Measurements from ENCODE around the gene PAXIP1.
A peak's percentile ranks its signal among the peaks of the same experiment; 100 is the strongest.

The PAXIP1 gene

GRCh38 chr7:155001756-155002410 lies 1.0 kb downstream of the PAXIP1 start:
- DNase-seq, result no peak
- Histone ChIP-seq H2AK5ac (ENCODE audit: low read length) (no peak overlapping the region), H4K8ac (ENCODE audit: low read depth, low read length) (no peak overlapping the region), H3K4me1 (ENCODE audit: control insufficient read depth, low read depth, low read length) (peaks cover 9% of the 10 kb centered on the region), H3K18ac (ENCODE audit: low read length) (peak overlapping the region; percentile 78), H3K23ac (ENCODE audit: low read length) (peak overlapping the region; percentile 4), H3K79me2 (ENCODE audit: control insufficient read depth, insufficient read depth, low read length) (peaks cover 30% of the 10 kb centered on the region), H3K79me1 (ENCODE audit: low read length) (peaks cover 21% of the 10 kb centered on the region), H2BK15ac (replicated peaks; ENCODE audit: low read depth) (no peak overlapping the region), H3K4ac (ENCODE audit: low read depth, low read length) (peak overlapping the region; percentile 22), H2BK120ac (ENCODE audit: low read depth, low read length) (no peak overlapping the region), H3K4me2 (ENCODE audit: low read length) (peak overlapping the region; percentile 58), H2BK5ac (ENCODE audit: low read length) (no peak overlapping the region), H4K5ac (ENCODE audit: low read length) (no peak overlapping the region), H3K27ac (ENCODE audit: low read depth, low read length) (peak overlapping the region; percentile 64), H3K4me3 (ENCODE audit: low read length) (peak overlapping the region; percentile 57), H3K56ac (ENCODE audit: low read length) (peak overlapping the region; percentile 83), H3K27me3 (ENCODE audit: insufficient read depth, low read length, poor library complexity) (no peaks in the 10 kb centered on the region), H3K36me3 (ENCODE audit: control insufficient read depth, insufficient read depth, low read length) (no peaks in the 10 kb centered on the region), H3K9ac (ENCODE audit: low read length) (peak overlapping the region; percentile 78)
- WGBS (ENCODE audit: extremely low coverage, insufficient coverage, low lambda C conversion rate), result no CpG with 5 or more reads among the region's 24 CpGs

- no CpG with 5 or more reads among the region's 2 CpGs for WGBS (ENCODE audit: extremely low coverage, insufficient coverage, low lambda C conversion rate)
- H3K56ac ChIP-seq (ENCODE audit: low read length), result no peak overlapping the region
- no peak overlapping the region for H2BK5ac ChIP-seq (ENCODE audit: low read length)
- H2BK120ac ChIP-seq (ENCODE audit: low read depth, low read length), result no peak overlapping the region
- peaks cover 21% of the 10 kb centered on the region for H3K79me1 ChIP-seq (ENCODE audit: low read length)
- H3K79me2 ChIP-seq (ENCODE audit: control insufficient read depth, insufficient read depth, low read length), result peaks cover 30% of the 10 kb centered on the region
- peaks cover 11% of the 10 kb centered on the region for H3K4me1 ChIP-seq (ENCODE audit: control insufficient read depth, low read depth, low read length)
- no peaks in the 10 kb centered on the region for H3K27me3 ChIP-seq (ENCODE audit: insufficient read depth, low read length, poor library complexity)
- H3K23ac ChIP-seq (ENCODE audit: low read length), result no peak overlapping the region
- no peak overlapping the region for H3K4me3 ChIP-seq (ENCODE audit: low read length)
- no peak overlapping the region for H3K9ac ChIP-seq (ENCODE audit: low read length)
- H3K4ac ChIP-seq (ENCODE audit: low read depth, low read length), result no peak overlapping the region
- H3K4me2 ChIP-seq (ENCODE audit: low read length), result no peak overlapping the region
- H4K5ac ChIP-seq (ENCODE audit: low read length), result no peak overlapping the region
- no peak overlapping the region for H2AK5ac ChIP-seq (ENCODE audit: low read length)
- H3K36me3 ChIP-seq (ENCODE audit: control insufficient read depth, insufficient read depth, low read length), result no peaks in the 10 kb centered on the region
- no peak overlapping the region for H4K8ac ChIP-seq (ENCODE audit: low read depth, low read length)
- DNase-seq, result no peak
- no peak overlapping the region for H3K18ac ChIP-seq (ENCODE audit: low read length)
- H3K27ac ChIP-seq (ENCODE audit: low read depth, low read length), result no peak overlapping the region
- H2BK15ac ChIP-seq (replicated peaks; ENCODE audit: low read depth), result no peak overlapping the region
Observed at GRCh38 chr7:155000795-155001194, 2.1 kb downstream of the PAXIP1 start.

- no CpG with 5 or more reads among the region's 3 CpGs for WGBS (ENCODE audit: extremely low coverage, insufficient coverage, low lambda C conversion rate)
- Histone ChIP-seq H3K27ac (ENCODE audit: low read depth, low read length) (no peak overlapping the region), H3K18ac (ENCODE audit: low read length) (no peak overlapping the region), H3K36me3 (ENCODE audit: control insufficient read depth, insufficient read depth, low read length) (no peaks in the 10 kb centered on the region), H3K79me1 (ENCODE audit: low read length) (peaks cover 23% of the 10 kb centered on the region), H2BK120ac (ENCODE audit: low read depth, low read length) (no peak overlapping the region), H2AK5ac (ENCODE audit: low read length) (no peak overlapping the region), H3K56ac (ENCODE audit: low read length) (no peak overlapping the region), H3K4me2 (ENCODE audit: low read length) (no peak overlapping the region), H2BK5ac (ENCODE audit: low read length) (no peak overlapping the region), H3K4ac (ENCODE audit: low read depth, low read length) (no peak overlapping the region), H3K79me2 (ENCODE audit: control insufficient read depth, insufficient read depth, low read length) (peaks cover 30% of the 10 kb centered on the region), H3K4me3 (ENCODE audit: low read length) (no peak overlapping the region), H4K5ac (ENCODE audit: low read length) (no peak overlapping the region), H3K27me3 (ENCODE audit: insufficient read depth, low read length, poor library complexity) (no peaks in the 10 kb centered on the region), H3K23ac (ENCODE audit: low read length) (no peak overlapping the region), H3K9ac (ENCODE audit: low read length) (no peak overlapping the region), H4K8ac (ENCODE audit: low read depth, low read length) (no peak overlapping the region), H2BK15ac (replicated peaks; ENCODE audit: low read depth) (no peak overlapping the region), H3K4me1 (ENCODE audit: control insufficient read depth, low read depth, low read length) (peaks cover 11% of the 10 kb centered on the region)
- DNase-seq, result no peak
Observed at GRCh38 chr7:154998481-154998880, 4.4 kb downstream of the PAXIP1 start.

GRCh38 chr7:154997840-154998370 lies 5.0 kb downstream of the PAXIP1 start:
- H3K18ac ChIP-seq (ENCODE audit: low read length), result no peak overlapping the region
- H2BK120ac ChIP-seq (ENCODE audit: low read depth, low read length), result no peak overlapping the region

GRCh38 chr7:154996756-154997155 lies 6.2 kb downstream of the PAXIP1 start:
- H3K4me1 ChIP-seq (ENCODE audit: control insufficient read depth, low read depth, low read length), result peaks cover 11% of the 10 kb centered on the region
- H2BK5ac ChIP-seq (ENCODE audit: low read length), result no peak overlapping the region
- H3K23ac ChIP-seq (ENCODE audit: low read length), result no peak overlapping the region
- H3K4me2 ChIP-seq (ENCODE audit: low read length), result peak overlapping the region; percentile 14
- no peak overlapping the region for H2AK5ac ChIP-seq (ENCODE audit: low read length)
- no peak overlapping the region for H3K18ac ChIP-seq (ENCODE audit: low read length)
- H3K79me2 ChIP-seq (ENCODE audit: control insufficient read depth, insufficient read depth, low read length), result peaks cover 25% of the 10 kb centered on the region
- no peaks in the 10 kb centered on the region for H3K36me3 ChIP-seq (ENCODE audit: control insufficient read depth, insufficient read depth, low read length)
- WGBS (ENCODE audit: extremely low coverage, insufficient coverage, low lambda C conversion rate), result no CpG with 5 or more reads among the region's 4 CpGs
- peak overlapping the region; percentile 27 for H3K56ac ChIP-seq (ENCODE audit: low read length)
- no peak overlapping the region for H2BK15ac ChIP-seq (replicated peaks; ENCODE audit: low read depth)
- no peak overlapping the region for H3K4me3 ChIP-seq (ENCODE audit: low read length)
- peak; percentile 97 for DNase-seq
- no peaks in the 10 kb centered on the region for H3K27me3 ChIP-seq (ENCODE audit: insufficient read depth, low read length, poor library complexity)
- no peak overlapping the region for H4K5ac ChIP-seq (ENCODE audit: low read length)
- no peak overlapping the region for H2BK120ac ChIP-seq (ENCODE audit: low read depth, low read length)
- peak overlapping the region; percentile 74 for H3K27ac ChIP-seq (ENCODE audit: low read depth, low read length)
- H4K8ac ChIP-seq (ENCODE audit: low read depth, low read length), result no peak overlapping the region
- no peak overlapping the region for H3K4ac ChIP-seq (ENCODE audit: low read depth, low read length)
- peaks cover 24% of the 10 kb centered on the region for H3K79me1 ChIP-seq (ENCODE audit: low read length)
- H3K9ac ChIP-seq (ENCODE audit: low read length), result no peak overlapping the region

More at GRCh38 chr7:154997840-154998370, 5.0 kb downstream of the PAXIP1 start:
- H4K5ac ChIP-seq (ENCODE audit: low read length), result no peak overlapping the region
- H3K4me3 ChIP-seq (ENCODE audit: low read length), result no peak overlapping the region
- no peaks in the 10 kb centered on the region for H3K36me3 ChIP-seq (ENCODE audit: control insufficient read depth, insufficient read depth, low read length)
- H3K4me1 ChIP-seq (ENCODE audit: control insufficient read depth, low read depth, low read length), result peaks cover 11% of the 10 kb centered on the region
- H3K27me3 ChIP-seq (ENCODE audit: insufficient read depth, low read length, poor library complexity), result no peaks in the 10 kb centered on the region
- peak overlapping the region; percentile 45 for H2AK5ac ChIP-seq (ENCODE audit: low read length)
- no CpG with 5 or more reads among the region's 10 CpGs for WGBS (ENCODE audit: extremely low coverage, insufficient coverage, low lambda C conversion rate)
- DNase-seq, result no peak
- no peak overlapping the region for H3K9ac ChIP-seq (ENCODE audit: low read length)
- H3K23ac ChIP-seq (ENCODE audit: low read length), result no peak overlapping the region
- no peak overlapping the region for H3K4me2 ChIP-seq (ENCODE audit: low read length)
- H3K56ac ChIP-seq (ENCODE audit: low read length), result no peak overlapping the region
- H2BK5ac ChIP-seq (ENCODE audit: low read length), result no peak overlapping the region
- peaks cover 30% of the 10 kb centered on the region for H3K79me2 ChIP-seq (ENCODE audit: control insufficient read depth, insufficient read depth, low read length)
- peaks cover 25% of the 10 kb centered on the region for H3K79me1 ChIP-seq (ENCODE audit: low read length)
- H4K8ac ChIP-seq (ENCODE audit: low read depth, low read length), result no peak overlapping the region
- no peak overlapping the region for H3K27ac ChIP-seq (ENCODE audit: low read depth, low read length)
- no peak overlapping the region for H3K4ac ChIP-seq (ENCODE audit: low read depth, low read length)
- H2BK15ac ChIP-seq (replicated peaks; ENCODE audit: low read depth), result no peak overlapping the region
